GM19324 (cell line): ENCODE results near the gene LSM7.
"Not testable (repeated sequence)": the region's sequence is repeated elsewhere in the genome, so short reads cannot be mapped to it uniquely, and the experiment has no call there.

Experiments used
- ATAC-seq: cut with Tn5 transposase; IDR thresholded peaks from one replicate; pipeline ENCODE4 v1.9.1; 2021; ENCODE audit warnings: mild to moderate bottlenecking, moderate library complexity; ENCODE audit not compliant: unreplicated experiment, low FRiP score

The LSM7 gene

GRCh38 chr19:2282062-2282861 is 46.1 kb downstream of the LSM7 start, which contains the start of gene PEAK3:
Gene PEAK3, minus strand, starts transcription at chr19:2282175. Its CDS starts 1,244 bp downstream, at chr19:2280931.
- ATAC-seq = no peak

GRCh38 chr19:2281265-2282061 is 46.9 kb downstream of the LSM7 start:
- not testable (repeated sequence) for ATAC-seq

GRCh38 chr19:2280633-2281264 is 47.6 kb downstream of the LSM7 start:
- ATAC-seq = no peak

GRCh38 chr19:2278459-2279158 is 49.8 kb downstream of the LSM7 start:
- ATAC-seq = no peak

GRCh38 chr19:2277138-2277537 is 51.2 kb downstream of the LSM7 start:
- ATAC-seq = no peak

- ATAC-seq = no peak
These were observed 51.9 kb downstream of the LSM7 start for GRCh38 chr19:2276429-2276986.

GRCh38 chr19:2275588-2276428 is 52.6 kb downstream of the LSM7 start:
- ATAC-seq = no peak

- ATAC-seq = no peak
These were observed 53.4 kb downstream of the LSM7 start for GRCh38 chr19:2274931-2275535.

GRCh38 chr19:2274185-2274711 is 54.1 kb downstream of the LSM7 start:
- no peak for ATAC-seq

- ATAC-seq = no peak
These were observed 54.8 kb downstream of the LSM7 start for GRCh38 chr19:2273356-2274184.
